Gastroesophageal sphincter (tissue), 3 donors: ENCODE data around the gene CARNS1.

Source experiments
- POLR2A ChIP-seq, 2 donors: fragments of 450-650 bp; IDR thresholded peaks; one replicate each; pipeline ENCODE4 v1.6.1; 2017; ENCODE audit warnings: antibody characterized with exemption in 2 of 2, mild to moderate bottlenecking in 2 of 2, moderate library complexity in 1 of 2
- TF ChIP-seq, protein P1 (sequence below), 4 experiments: fragments of 200-600 bp in 2 of 4; fragments of 450-650 bp in 2 of 4; sonication (generic) in 1 of 4; IDR thresholded peaks; one replicate each; pipeline ENCODE4 v1.5.1; 2017 to 2019; ENCODE audit warnings: antibody characterized with exemption in 4 of 4, mild to moderate bottlenecking in 2 of 4, moderate library complexity in 2 of 4

GRCh38 chr11:67401495-67402191, 13.8 kb upstream of the CARNS1 start, which contains the start of gene PPP1CA:
- TF ChIP-seq POLR2A (IDR thresholded peaks at IDR 0.05), result peak; percentile 80 to 86
- TF ChIP-seq, protein P1, sequence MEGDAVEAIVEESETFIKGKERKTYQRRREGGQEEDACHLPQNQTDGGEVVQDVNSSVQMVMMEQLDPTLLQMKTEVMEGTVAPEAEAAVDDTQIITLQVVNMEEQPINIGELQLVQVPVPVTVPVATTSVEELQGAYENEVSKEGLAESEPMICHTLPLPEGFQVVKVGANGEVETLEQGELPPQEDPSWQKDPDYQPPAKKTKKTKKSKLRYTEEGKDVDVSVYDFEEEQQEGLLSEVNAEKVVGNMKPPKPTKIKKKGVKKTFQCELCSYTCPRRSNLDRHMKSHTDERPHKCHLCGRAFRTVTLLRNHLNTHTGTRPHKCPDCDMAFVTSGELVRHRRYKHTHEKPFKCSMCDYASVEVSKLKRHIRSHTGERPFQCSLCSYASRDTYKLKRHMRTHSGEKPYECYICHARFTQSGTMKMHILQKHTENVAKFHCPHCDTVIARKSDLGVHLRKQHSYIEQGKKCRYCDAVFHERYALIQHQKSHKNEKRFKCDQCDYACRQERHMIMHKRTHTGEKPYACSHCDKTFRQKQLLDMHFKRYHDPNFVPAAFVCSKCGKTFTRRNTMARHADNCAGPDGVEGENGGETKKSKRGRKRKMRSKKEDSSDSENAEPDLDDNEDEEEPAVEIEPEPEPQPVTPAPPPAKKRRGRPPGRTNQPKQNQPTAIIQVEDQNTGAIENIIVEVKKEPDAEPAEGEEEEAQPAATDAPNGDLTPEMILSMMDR (IDR thresholded peaks at IDR 0.05), result peak in 3 of 4 experiments; percentile 14 to 42 (median 31)
